ENCODE measurements around the gene PDZD2.

- TF ChIP-seq CTCF (IDR thresholded peaks at IDR 0.05): no peak
- no peak for TF ChIP-seq POLR2A (IDR thresholded peaks at IDR 0.05)
Measured at GRCh38 chr5:31711935-31712592, 73.1 kb downstream of the PDZD2 start.

Measured in heart left ventricle (tissue), 13 donors.